Activated effector memory CD4-positive, alpha-beta T cell treated with Interleukin-2 at 50 U/mL for 16 hours (primary cell): Measurements from ENCODE around the gene CRYGD.
"Not testable (repeated sequence)": the region's sequence is repeated elsewhere in the genome, so short reads cannot be mapped to it uniquely, and the experiment has no call there.

Experiments
- DNase-seq: peaks from one replicate; pipeline ENCODE4 v3.0.0-alpha.2; 2020

Gene CRYGD

DNA sequence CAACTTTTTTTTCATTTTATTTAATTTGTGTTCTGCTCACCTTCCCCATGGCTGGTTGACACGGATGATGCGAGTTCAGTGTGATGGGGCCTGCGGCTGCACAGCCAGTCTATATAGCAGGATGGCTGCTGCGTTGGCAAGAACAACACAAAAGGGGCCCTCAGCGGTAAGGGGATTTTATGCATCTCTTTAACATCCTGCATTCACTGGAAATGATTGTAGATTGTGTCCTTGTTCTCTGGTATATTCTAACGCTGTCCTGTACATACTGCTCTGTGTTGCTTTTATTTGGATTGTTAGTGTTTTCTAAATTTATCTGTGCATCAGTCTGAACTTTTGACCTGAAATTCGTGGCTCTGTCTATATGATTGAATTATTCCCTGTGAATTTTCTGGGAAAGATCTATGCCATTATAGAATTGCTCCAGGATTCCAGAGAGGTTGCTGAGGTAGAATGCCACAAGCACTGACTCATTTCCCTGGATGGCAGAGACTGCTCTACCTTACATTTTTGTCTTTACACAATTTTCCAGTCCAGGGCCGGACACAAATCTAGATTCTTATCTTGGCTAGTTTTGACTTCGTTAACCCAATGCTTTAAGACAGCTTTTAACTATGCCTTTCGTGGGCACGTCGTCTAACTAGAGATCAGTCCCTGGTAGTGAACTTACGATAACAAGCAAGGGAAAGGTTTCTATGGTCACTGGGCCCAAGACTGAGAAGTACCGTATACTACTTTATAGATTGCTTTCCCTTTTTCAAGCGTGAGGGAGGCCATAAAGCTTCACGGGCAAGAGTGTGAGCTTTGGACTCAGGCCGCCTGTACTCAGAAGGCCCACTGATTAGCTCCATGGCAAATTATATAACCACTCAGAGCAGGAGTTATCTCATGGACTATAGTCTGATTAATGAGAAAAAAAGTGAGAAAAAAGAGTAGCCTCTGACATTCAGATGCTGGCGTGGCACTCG is 5.7 kb upstream of the CRYGD start, which contains the start of gene CRYGC:
Gene CRYGC, minus strand, starts transcription at position 85 of the 968 bp plus-strand sequence. Its CDS starts 36 bp downstream, at position 49.
- DNase-seq, result no peak

DNA sequence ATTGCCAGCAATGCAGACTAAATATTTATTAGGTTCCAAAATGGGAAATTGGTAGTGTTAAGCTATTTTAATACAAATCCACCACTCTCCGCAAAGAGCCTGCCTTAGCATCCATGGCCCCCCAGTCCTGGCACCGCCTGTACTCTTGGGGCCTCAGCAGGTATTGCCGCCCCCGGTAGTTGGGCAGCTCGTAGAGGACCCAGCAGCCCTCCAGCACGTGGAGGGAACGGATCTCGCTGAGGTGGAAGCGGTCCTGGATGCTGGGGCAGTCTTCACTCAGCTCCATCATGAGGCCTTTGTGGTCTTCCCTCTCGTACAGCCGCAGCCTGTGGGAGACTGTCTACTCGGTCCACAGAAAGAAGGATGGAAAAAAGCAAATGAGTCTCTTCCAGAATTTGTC is 3.8 kb upstream of the CRYGD start:
- no peak for DNase-seq

DNA sequence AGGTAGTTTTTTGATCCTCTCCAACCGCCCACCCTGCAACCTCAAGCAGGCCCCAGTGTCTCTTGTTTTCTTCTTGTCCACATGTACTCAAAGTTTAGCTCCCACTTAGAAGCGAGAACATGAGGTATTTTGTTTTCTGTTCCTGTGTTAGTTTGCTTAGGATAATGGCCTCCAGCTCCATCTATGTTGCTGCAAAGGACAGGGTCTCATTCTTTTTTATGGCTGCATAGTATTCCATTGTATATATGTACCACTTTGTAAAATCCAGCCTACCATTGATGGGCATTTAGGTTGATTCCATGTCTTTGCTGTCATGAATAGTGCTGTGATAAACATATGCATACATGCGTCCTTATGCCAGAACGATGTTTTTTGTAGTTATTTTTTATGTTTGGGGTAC is 2.8 kb upstream of the CRYGD start:
- no peak for DNase-seq

DNA sequence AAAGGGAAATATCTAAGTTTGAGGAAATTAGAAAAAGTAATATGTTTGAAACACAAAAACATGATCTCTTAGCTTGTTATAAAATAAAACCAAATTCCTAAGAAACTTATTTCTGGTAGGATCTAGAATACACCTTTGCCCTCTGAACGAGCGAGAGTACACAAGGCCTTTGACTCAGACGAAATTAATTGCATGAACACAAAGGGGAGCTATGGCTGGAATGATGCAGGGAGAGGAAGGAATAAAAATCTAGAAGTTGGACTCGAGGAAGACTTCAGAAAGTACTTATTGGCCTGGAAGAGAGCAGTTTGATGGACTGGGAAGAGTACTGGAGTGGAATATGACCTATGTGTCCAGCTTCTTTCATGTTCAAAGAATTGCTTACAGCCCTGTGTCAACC is 927 bp upstream of the CRYGD start:
- DNase-seq, result no peak

DNA sequence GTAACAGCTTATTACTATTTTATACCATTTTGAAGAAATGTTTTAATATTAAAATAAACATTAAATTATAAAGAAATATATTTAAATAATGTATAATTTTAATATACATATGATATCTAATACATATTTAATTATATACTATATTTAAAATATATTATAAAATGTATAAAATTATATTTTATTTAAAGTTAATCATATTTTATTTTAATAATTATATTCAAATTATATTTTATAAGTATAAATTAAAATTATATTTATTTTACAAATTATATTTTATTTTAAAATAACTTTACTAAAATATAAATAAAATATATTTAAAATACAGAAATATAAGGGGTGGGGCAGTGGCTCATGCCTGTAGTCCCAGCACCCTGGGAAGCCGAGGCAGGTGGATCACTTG is 2.1 kb downstream of the CRYGD start:
- DNase-seq, result no peak

DNA sequence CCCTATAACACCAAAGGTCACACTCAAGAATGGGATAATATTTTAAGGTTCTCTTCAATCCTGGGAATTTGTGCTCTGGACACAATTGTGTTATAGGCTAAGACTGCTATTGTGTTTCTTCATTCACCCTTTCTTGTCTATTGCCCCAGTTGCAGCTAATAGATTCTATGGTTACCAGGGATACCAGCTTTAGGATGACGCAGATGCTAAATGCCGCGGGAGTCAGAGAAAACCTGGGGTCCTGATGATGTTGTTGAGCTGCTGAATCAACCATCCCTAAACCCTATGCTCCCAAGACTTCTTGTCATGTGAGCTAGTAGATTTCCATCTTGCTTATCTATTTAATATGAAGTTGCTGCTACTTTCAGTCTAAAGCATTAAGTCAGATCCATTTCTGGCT is 5.4 kb downstream of the CRYGD start:
- DNase-seq, result no peak

DNA sequence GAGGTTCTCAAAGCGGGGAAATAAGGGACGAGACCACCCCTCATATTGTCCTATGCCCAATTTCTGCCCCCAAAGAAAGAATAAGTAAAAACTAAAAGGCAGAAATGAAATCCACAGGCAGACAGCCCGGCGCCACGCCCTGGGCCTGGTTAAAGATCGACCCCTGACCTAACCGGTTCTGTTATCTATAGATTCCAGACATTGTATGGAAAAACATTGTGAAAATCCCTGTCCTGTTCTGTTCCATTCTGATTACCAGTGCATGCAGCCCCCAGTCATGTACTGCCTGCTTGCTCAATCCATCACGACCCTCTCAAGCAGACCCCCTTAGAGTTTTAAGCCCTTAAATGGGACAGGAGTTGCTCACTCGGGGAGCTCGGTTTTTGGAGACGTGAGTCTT is 6.9 kb downstream of the CRYGD start:
- not testable (repeated sequence) for DNase-seq

DNA sequence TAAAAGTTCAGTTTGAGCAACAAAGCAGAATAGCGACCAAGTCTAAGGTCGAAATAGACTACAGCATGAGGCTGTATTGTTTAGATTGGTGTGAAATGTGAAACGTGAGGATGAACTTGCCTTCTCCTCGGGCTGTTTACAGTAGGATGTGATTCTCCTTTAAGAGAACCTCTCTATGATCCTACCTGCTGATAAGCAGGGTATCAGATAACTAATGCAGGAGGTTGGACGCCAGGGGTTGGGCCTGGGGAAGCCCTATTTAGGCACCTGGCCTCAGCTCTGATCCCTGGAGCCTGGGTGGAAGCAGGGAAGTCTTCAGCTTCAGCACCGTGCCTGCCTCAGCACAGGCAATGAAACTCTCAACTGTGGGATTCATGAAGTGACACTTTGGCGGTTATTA is 11.4 kb downstream of the CRYGD start:
- no peak for DNase-seq

DNA sequence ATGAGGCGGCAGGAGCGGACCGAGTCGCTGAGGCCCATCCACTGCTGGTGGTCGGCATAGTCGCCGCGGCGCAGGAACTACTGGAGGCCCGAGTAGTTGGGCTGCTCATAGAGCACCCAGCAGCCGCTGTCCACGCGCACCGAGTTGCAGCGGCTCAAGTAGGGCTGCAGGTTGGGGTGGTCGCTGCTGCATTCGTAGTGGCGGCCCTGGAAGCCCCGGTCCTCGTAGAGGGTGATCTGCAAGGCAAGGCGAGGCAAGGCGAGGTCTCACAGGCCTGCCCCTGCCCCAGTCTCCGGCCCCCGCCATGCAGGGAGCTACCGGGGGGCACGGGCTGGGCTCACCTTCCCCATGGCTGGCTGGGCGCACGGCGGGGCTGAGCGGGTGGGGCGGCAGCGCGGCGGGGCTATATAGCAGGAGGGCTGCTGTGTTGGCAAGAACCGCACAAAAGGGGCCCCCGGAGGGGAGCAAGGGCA is 12.0 kb downstream of the CRYGD start:
- not testable (repeated sequence) for DNase-seq

DNA sequence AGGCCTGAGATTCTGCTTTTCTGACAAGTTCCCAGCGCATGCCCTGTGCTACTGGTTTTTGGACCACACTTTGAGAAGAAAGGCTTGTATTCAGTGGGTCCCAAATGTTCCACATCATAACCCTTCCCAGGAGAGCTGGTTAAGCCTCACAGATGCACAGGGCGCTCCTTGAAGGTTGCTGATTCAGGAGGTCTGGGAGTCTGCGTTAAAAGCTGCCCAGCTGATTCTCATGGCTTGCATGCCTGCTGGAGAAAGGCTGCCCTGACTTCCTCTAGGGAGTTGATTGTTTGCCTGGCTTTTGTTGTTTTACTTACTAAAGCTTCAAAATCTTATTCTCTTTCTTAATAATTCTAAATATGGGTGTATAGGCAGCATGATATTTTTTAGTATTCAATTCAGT is 20.7 kb downstream of the CRYGD start:
- DNase-seq, result no peak

DNA sequence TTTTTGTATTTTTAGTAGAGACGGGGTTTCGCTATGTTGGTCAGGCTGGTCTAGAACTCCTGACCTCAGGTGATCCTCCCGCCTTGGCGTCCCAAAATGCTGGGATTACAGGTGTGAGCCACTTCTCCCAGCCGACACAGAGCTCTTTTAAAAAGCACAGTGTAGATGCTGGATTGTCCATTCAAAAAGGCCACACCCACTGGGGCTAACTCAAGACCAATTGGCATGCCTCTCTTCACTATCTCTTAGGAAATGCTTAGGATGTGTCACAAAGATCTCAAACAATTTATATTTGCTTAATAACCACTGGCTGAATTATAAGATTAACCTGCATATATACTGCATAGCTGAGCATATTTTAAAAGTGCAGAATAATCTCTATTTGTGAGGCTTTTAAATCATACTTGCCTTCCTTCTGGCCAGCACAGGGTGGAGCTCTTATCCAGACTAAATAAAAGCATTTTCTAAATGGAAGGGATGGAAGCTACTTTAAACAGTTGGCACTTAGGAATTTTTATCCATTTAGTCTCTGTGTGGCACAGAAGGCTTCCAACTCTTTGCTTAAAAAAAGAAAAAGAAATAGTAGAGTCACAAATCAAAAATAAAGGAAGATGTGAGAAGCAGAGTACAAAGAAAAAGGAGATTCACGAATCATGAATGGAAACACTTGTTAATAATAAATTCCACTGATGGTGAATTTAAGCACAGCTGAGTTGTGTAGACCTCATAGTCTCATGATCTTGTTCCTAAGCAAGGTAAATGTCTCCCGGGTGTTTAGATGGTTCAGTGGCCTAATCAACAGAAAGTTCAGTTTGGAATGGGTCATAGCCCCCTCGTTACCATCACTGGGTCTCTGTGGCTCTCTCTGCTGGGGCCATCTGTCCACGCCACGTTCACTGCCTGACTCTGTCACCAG is 22.4 kb downstream of the CRYGD start:
- DNase-seq, result no peak

DNA sequence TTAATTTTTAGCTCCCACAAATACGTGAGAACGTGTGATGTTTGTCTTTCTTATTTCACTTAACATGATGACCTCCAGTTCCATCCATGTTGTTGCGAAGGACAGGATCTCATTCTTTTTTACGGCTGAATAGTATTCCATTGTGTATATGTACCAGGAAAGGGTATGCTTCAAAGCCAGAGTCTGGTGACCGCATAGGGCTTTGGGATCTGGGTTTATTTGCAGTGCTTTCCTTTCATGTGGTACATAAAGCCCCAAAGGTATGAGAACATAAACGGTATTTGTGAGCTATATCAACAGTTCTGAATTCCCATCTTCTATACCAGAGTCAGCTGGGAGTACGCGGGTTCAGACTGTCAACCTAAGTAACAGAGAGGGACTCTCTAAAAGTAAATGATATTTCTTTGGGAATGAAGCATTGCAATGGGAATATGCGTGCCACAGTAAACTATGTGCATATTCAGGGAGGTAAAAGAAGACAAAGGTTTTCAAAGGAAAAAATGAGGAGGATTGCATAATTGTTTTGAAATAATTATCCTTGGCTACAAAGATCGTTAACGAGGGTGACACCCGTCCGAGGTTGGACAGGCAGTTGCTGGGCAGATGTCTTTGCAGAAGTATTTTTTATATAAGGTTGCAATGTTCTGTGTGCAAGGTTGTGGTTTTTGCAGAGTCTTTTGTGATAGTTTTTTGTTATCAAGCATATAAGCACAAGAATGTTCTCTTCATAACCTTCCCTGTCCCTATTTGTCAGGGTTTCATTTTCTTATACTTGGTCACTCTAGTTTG is 24.4 kb downstream of the CRYGD start:
- DNase-seq, result no peak

DNA sequence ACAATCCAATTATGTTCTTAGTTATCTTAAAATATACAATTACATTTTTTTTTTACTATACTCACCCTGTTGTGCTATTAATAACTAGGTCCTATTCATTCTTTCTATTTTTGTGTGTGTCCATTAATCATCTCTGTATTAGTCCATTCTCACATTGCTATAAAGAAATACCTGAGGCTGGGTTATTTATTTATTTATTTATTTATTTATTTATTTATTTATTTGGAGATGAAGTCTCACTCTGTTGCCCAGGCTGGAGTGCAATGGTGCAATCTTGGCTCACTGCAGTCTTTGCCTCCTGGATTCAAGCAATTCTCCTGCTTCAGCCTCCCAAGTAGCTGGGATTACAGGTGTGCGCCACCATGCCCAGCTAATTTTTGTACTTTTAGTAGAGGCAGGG is 25.6 kb downstream of the CRYGD start:
- not testable (repeated sequence) for DNase-seq

DNA sequence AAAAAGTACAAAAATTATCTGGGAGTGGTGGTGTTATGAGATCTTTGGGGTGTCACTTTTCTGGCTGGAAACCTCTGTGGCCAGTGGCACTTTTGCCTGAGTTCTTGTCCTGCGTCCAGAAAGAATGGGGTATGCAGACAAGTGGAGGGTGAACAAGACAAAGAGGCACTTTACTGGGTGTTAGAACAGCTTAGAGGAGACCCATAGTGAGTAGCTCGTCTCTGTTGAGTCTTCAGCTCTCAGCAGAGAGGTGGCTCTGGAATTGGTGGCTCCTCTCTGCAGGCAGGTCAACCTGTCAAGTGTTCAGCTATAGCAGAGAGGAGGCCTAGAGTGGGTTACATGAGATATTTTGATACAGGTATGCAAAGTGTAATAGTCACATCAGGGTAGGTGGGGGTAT is 26.1 kb downstream of the CRYGD start:
- no peak for DNase-seq

DNA sequence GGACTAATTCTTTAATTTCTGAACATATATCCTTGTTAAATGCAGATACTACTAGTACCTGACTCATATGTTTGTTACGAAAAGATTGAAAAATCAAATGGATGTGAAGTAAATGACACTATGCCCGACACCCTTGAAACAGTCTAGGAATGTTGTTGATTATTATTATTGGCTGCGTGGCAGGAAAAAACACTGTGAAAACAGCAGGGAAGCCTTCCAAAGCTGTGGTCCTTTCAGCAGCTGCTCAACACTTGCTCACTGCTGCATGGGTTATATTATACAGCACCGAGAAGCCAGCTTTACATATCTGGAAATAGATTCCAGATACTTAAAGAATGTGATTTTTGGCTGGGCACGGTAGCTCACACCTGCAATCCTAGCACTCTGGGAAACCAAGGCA is 26.5 kb downstream of the CRYGD start:
- DNase-seq, result no peak

DNA sequence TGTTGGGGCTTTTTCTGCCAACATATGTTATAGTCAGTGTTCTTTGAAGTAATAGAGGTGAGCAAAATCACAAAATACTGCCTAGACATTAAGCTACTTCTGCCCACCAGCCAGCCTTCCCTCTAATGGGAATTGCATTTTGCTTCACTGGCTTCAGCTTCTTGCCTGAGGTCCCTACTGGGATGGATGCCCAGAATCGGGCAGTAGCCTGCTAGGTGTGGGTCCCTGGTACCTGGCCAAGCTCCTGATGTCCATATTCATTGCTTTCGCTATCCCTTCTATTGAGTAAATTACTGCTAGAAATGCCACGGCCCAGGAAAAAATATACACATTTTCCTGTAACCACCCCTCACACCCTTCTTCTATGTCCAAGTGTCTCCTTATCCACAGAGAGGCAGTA is 27.0 kb downstream of the CRYGD start:
- DNase-seq, result no peak

DNA sequence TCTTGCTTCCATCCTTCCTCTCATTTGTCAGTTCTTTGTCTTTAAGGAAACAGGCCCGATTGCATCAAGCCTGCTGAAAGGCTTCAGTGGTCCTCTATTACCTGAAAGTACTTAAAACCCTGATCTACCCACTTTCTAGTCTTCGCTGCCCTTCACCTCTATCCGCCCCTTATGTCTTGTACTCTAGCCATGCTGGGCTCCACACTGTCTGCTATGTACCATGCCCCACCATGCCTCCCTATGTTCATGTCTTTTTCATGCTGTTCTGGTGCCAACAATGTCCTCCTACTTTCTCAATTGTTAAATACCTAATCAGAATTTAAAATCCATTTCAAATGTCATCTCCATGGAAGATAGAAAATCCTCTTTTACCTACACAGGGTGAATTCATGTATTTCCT is 28.2 kb downstream of the CRYGD start:
- no peak for DNase-seq

DNA sequence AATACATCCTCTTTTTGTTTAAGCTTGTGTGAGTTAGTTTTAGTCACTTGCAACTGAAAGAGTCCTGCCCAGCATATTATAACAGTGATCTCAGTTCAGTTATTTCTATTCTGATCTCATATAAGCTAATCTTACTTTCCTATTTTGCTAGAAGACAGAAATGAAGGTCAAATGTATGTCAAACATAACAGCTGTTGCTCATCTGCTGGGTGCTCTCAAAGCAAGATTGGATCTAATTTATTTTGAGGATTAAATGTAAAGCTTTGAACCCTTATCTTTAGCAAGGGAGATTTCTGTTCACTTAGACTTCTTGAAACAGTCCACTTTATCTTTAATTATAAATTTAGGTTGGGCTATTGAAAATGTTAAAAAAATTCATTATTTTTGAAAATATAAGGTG is 31.2 kb downstream of the CRYGD start:
- no peak for DNase-seq

DNA sequence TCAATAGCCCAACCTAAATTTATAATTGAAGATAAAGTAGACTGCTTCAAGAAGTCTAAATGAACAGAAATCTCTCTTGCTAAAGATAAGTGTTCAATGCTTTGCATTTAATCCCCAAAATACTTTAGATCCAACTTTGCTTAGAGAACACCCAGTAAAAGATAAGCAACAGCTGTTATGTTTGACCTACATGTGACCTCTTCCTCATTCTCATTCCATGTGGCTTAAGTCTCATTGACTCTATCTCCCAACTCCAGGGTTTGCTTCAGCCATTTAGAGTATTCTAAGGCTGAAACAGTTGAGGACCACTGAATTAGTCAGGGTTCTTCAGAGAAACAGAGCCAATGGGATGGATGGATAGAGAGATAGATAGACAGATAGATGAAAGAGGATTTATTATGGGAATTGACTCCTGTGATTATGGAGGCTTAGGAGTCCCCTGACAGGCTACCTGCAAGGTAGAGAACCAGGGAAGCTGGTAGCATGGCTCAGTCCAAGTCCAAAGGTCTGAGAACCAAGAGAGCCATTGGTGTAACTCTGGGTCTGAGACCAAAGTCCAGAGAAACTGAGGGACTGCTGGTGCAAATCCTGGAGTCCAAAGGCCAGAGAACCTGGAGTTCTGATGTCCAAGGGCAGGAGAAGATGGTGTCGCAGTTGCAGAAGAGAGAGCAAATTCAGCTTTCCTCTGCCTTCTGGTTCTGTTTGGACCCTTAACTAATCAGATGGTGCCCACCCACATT is 32.1 kb downstream of the CRYGD start:
- no peak for DNase-seq

DNA sequence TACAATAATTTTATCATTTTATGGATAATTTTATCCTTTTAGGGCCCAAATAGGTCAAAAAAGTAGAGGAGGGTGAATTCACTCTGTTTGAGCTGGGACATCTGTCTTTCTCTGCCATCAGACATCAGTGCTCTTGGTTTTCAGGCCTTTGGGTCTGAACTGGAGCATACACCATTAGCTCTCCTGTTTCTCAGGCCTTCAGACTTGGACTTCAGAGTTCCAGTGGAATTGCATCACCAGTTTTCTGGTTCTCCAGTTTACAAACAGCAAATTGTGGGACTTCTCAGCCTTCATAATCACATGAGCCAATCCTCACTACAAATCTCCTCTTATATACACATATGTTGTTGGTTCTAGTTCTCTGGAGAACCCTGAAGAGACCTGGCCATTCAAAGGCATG is 33.9 kb downstream of the CRYGD start:
- DNase-seq, result no peak

DNA sequence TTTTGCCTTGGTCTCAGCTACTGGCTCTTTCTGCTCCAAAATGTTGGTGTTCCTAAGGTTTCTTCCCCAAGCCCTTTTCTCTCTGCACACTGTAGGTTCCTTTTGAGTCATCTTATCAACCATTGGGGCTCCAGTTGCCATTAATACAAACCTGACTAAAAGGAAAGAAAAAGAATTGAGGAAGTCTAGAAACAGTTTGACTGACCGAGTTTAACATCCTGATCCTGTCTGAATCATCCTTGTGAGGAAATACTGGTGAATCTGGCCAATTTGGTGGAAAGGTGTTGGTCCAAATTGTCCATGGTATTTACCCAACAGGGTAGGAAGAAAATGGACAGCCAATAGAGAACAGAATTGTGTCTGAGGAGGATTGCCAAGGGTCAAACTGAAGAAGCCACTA is 38.3 kb downstream of the CRYGD start:
- no peak for DNase-seq

DNA sequence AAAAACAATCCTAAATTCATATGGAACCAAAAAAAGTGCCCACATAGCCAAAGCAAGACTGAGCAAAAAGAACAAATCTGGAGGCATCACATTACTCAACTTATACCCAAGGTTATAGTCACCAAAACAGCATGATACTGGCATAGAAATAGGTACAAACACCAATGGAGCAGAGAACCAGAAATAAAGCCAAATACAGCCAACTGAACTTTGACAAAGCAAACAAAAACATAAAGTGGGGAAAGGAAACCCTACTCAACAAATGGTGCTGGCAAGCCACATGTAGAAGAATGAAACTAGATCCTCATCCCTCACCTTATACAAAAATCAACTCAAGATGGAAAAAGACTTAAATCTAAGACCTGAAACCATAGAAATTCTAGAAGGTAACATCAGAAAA is 40.5 kb downstream of the CRYGD start:
- no peak for DNase-seq
